Natural killer cell (primary cell): ENCODE results near the gene ZNF777. TPM values are rescaled to one million over a fixed set of nuclear protein-coding genes. Genes with fewer than 3 reads are reported as not detected.

ENCODE experiments used
- ATAC-seq, 3 donors: fragments of 150-1000 bp in 2 of 3; fragments of 200-7000 bp in 1 of 3; cut with Tn5 transposase; 1 replicate in 1 of 3; 2 replicates in 2 of 3; pipeline ENCODE4 v1.10.0; 2021; ENCODE audit warnings: mild to moderate bottlenecking in 2 of 3, moderate library complexity in 2 of 3
- DNase-seq, 2 donors: peaks; one replicate each; pipeline versions ENCODE4 v3.0.0 to v3.0.0-alpha.2; 2013 to 2021; ENCODE audit warnings: mixed read lengths in 1 of 2
- H3K27ac ChIP-seq: one replicate; pipeline ENCODE4 v1.5.1; 2013; ENCODE audit warnings: mild to moderate bottlenecking, low read length
- H3K27me3 ChIP-seq: one replicate; pipeline ENCODE4 v1.6.1; 2013; ENCODE audit warnings: low read length; ENCODE audit not compliant: control insufficient read depth, insufficient read depth
- H3K36me3 ChIP-seq: one replicate; pipeline ENCODE4 v1.6.1; 2013; ENCODE audit warnings: low read length; ENCODE audit not compliant: control insufficient read depth, insufficient read depth
- H3K4me1 ChIP-seq: one replicate; pipeline ENCODE4 v1.6.1; 2013; ENCODE audit warnings: low read length; ENCODE audit not compliant: control insufficient read depth, insufficient read depth
- H3K4me3 ChIP-seq: one replicate; pipeline ENCODE4 v1.5.1; 2013; ENCODE audit warnings: low read length
- H3K9me3 ChIP-seq: one replicate; pipeline ENCODE4 v1.6.1; 2013; ENCODE audit warnings: low read length; ENCODE audit not compliant: control insufficient read depth, insufficient read depth
- H3K27ac Mint-ChIP-seq, 2 donors: one replicate each; pipeline ENCODE4 v1.8.0; 2022; ENCODE audit warnings: mild to moderate bottlenecking in 2 of 2, mixed read lengths in 2 of 2, moderate library complexity in 1 of 2
- H3K27me3 Mint-ChIP-seq, 2 donors: one replicate each; pipeline ENCODE4 v1.8.0; 2022; ENCODE audit warnings: low read depth in 2 of 2, mixed read lengths in 2 of 2
- H3K36me3 Mint-ChIP-seq: one replicate; pipeline ENCODE4 v1.8.0; 2022; ENCODE audit warnings: mixed read lengths
- H3K4me1 Mint-ChIP-seq, 2 donors: one replicate each; pipeline ENCODE4 v1.8.0; 2022; ENCODE audit warnings: mixed read lengths in 2 of 2
- H3K4me3 Mint-ChIP-seq: one replicate; pipeline ENCODE4 v1.8.0; 2022; ENCODE audit warnings: mild to moderate bottlenecking, moderate library complexity, mixed read lengths
- H3K9me3 Mint-ChIP-seq, 2 donors: one replicate each; pipeline ENCODE4 v1.8.0; 2022; ENCODE audit warnings: mixed read lengths in 2 of 2
- CTCF ChIP-seq: fragments of 200-600 bp; IDR thresholded peaks from one replicate; pipeline ENCODE4 v1.8.0; 2022; ENCODE audit warnings: antibody characterized with exemption
- WGBS: methylation state at CpG from one replicate; pipeline ENCODE4 v1.1.7; 2013; ENCODE audit warnings: missing lambda C conversion rate; ENCODE audit not compliant: insufficient coverage; 5-methylcytosine and 5-hydroxymethylcytosine counted together
- intact Hi-C: fragments of 100-400 bp; cut with micrococcal nuclease; formaldehyde crosslinking; loops from one replicate; pipeline ENCODE4 v1.14.2; 2022
- total RNA-seq, 4 donors: library from RNA; stranded (reverse); fragments of 120-200 nt in 1 of 4; gene quantifications; one replicate each; pipeline versions ENCODE4 v1.2.3 to v1.2.4, GENCODE V29; 2013 to 2022

ZNF777 gene
- total RNA-seq, 3 donors from 2014 or later (not counting 1 experiment from before 2014, with no cell fraction given) = 14.6 to 18.2 (median 17.2) TPM

DNA sequence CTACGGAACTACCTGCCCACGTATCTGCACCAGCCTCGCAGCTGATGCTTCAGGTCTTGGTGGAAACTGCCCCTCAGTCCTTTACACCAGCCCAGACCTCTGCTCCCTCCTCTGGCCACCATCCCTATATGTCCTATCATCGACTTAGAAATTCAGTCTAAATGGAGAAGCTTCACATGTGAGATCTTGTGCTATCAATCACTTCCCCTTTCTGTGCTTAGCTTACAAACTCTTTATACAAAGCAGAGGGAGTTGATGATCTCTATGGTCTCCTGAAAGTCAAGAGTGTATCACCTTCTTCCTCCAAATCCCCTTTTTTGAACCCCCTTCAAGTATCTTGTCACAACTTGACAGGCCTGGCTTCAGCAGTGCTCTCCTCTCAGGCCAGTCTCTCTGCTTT lies 30.7 kb downstream of the ZNF777 start:
- H3K27me3 Mint-ChIP-seq = no peaks in the 10 kb centered on the region
- Histone ChIP-seq H3K36me3 (peaks cover 20% of the 10 kb centered on the region), H3K9me3 (no peaks in the 10 kb centered on the region), H3K27me3 (no peaks in the 10 kb centered on the region), H3K4me3 (no peak overlapping the region), H3K4me1 (no peaks in the 10 kb centered on the region), H3K27ac (no peak overlapping the region)
- H3K4me3 Mint-ChIP-seq = no peak overlapping the region
- WGBS = 96% methylated on average over 4 of the region's 4 CpGs
- ATAC-seq (no peak), DNase-seq (no peak)
- intact Hi-C loops = no loop called here
- H3K9me3 Mint-ChIP-seq = no peaks in the 10 kb centered on the region
- no peak for TF ChIP-seq CTCF
- H3K36me3 Mint-ChIP-seq = no peaks in the 10 kb centered on the region
- no peak overlapping the region for H3K27ac Mint-ChIP-seq
- H3K4me1 Mint-ChIP-seq = peaks cover 6 to 7% of the 10 kb centered on the region in 2 donors

GRCh38 chr7:149427893-149428292 lies 33.0 kb downstream of the ZNF777 start:
- Mint-ChIP-seq H3K9me3 (no peaks in the 10 kb centered on the region), H3K27me3 (no peaks in the 10 kb centered on the region), H3K4me1 (peaks cover 6 to 15% of the 10 kb centered on the region in 2 donors), H3K4me3 (no peak overlapping the region), H3K27ac (no peak overlapping the region), H3K36me3 (no peaks in the 10 kb centered on the region)
- no peaks in the 10 kb centered on the region for H3K27me3 ChIP-seq
- DNase-seq (no peak), ATAC-seq (no peak)
- intact Hi-C loops = no loop called here
- H3K27ac ChIP-seq = no peak overlapping the region
- WGBS = 96% methylated on average over 2 of the region's 2 CpGs
- no peak for TF ChIP-seq CTCF
- H3K4me3 ChIP-seq = no peak overlapping the region
- H3K36me3 ChIP-seq = peaks cover 14% of the 10 kb centered on the region
- H3K4me1 ChIP-seq = peaks cover 6% of the 10 kb centered on the region
- no peaks in the 10 kb centered on the region for H3K9me3 ChIP-seq

DNA sequence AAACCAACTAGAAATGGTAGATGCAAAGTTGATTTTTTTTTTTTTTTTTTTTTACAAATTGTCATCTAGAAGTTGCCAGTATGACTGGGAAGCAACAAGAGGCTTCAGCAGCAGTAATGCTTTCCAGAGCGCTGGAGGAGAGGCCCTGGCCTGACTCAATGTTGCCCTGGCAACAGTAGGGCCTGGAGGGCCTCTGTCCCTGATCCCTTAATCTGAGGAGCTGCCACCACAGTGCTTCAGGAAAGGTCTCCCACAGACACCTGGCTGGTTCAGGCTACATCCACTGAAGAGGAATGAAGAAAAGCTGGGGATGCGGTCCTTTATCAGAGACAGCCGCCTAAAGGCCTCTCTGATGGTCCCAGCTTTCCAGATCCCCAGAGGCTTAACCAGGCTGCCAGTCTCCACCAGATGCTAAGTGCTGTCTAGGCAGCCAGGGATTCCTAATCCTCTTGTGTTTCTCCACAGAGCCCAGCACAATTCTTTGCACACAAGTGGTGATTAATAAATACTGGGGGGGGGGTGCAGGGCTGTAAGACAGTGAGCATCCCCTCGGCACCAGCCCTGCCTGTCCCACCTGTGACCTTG lies 33.7 kb downstream of the ZNF777 start:
- intact Hi-C loops = no loop called here
- no peak overlapping the region for H3K4me3 Mint-ChIP-seq
- ATAC-seq (no peak), DNase-seq (no peak)
- Histone ChIP-seq H3K4me3 (no peak overlapping the region), H3K4me1 (peaks cover 10% of the 10 kb centered on the region), H3K27me3 (no peaks in the 10 kb centered on the region), H3K27ac (no peak overlapping the region), H3K36me3 (peaks cover 9% of the 10 kb centered on the region), H3K9me3 (no peaks in the 10 kb centered on the region)
- H3K36me3 Mint-ChIP-seq = no peaks in the 10 kb centered on the region
- no peaks in the 10 kb centered on the region for H3K27me3 Mint-ChIP-seq
- no peaks in the 10 kb centered on the region for H3K9me3 Mint-ChIP-seq
- TF ChIP-seq CTCF = no peak
- peaks cover 6 to 16% of the 10 kb centered on the region in 2 donors for H3K4me1 Mint-ChIP-seq
- WGBS = 100% methylated on average over 4 of the region's 4 CpGs
- H3K27ac Mint-ChIP-seq = no peak overlapping the region
